ENCODE data around the gene MSLN.

MSLN gene

DNA sequence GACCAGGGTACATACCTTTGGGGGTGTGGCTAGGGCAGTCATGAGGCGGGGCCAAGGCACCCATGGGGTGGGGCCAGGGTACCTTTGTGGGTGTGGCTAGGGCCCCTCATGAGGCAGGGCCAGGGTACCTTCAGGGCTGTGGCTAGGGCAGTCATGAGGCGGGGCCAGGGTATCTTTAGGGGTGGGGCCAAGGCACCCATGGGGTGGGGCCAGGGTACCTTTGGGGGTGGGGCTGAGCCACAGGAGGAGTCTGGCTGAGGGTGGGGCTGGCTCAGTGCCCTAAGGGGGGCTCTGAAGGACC, 36.5 kb downstream of the MSLN start:
- Histone ChIP-seq H4K20me1 (ENCODE audit: low read depth, low read length) (no peaks in the 10 kb centered on the region), H3K9me2 (replicated peaks; ENCODE audit: insufficient read depth, low read length) (no peaks in the 10 kb centered on the region), H3K4me3 (ENCODE audit: insufficient read depth, low read length, poor library complexity, severe bottlenecking) (no peak overlapping the region), H3F3A (ENCODE audit: insufficient read depth) (no peaks in the 10 kb centered on the region), H3K9me3 (ENCODE audit: insufficient read depth, low read length) (no peaks in the 10 kb centered on the region), H3K79me2 (ENCODE audit: insufficient read depth, low read length) (no peaks in the 10 kb centered on the region), H3K36me3 (ENCODE audit: low read length) (no peaks in the 10 kb centered on the region), H3K4me2 (ENCODE audit: low read depth, low read length, poor library complexity, severe bottlenecking) (no peak overlapping the region), H3K27me3 (ENCODE audit: low read length) (no peaks in the 10 kb centered on the region), H2AFZ (ENCODE audit: low read depth, low read length, severe bottlenecking) (no peak overlapping the region), H3K27ac (ENCODE audit: low read depth, low read length) (no peak overlapping the region), H3K9ac (ENCODE audit: low read length) (no peak overlapping the region)
- no peak for TF ChIP-seq EZH2phosphoT487 (conservative IDR thresholded peaks at IDR 0.05; ENCODE audit: low read length)
- TF ChIP-seq, protein P1, sequence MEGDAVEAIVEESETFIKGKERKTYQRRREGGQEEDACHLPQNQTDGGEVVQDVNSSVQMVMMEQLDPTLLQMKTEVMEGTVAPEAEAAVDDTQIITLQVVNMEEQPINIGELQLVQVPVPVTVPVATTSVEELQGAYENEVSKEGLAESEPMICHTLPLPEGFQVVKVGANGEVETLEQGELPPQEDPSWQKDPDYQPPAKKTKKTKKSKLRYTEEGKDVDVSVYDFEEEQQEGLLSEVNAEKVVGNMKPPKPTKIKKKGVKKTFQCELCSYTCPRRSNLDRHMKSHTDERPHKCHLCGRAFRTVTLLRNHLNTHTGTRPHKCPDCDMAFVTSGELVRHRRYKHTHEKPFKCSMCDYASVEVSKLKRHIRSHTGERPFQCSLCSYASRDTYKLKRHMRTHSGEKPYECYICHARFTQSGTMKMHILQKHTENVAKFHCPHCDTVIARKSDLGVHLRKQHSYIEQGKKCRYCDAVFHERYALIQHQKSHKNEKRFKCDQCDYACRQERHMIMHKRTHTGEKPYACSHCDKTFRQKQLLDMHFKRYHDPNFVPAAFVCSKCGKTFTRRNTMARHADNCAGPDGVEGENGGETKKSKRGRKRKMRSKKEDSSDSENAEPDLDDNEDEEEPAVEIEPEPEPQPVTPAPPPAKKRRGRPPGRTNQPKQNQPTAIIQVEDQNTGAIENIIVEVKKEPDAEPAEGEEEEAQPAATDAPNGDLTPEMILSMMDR (IDR thresholded peaks at IDR 0.05; ENCODE audit: insufficient read depth, low read length, poor library complexity, severe bottlenecking): no peak

DNA sequence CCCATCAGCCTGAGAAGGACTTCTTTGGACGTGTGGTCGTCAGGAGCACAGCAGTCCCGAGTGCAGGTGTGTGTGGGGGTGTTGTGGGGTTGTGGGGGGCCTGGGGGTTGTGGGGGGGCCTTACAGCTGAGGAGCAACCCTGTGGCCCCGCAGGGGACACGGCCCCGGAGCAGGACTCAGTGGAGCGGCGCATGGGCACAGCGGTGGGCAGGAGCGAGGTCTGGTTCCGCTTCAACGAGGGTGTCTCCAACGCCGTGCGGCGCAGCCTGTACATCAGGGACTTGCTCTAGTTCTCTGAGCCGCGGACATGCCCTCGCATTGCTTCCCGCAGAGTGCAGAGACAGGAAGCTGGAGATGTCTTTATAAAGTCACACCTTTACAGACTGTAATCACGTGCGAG, 37.2 kb downstream of the MSLN start:
- Histone ChIP-seq H4K20me1 (ENCODE audit: low read depth, low read length) (no peaks in the 10 kb centered on the region), H3K27me3 (ENCODE audit: low read length) (no peaks in the 10 kb centered on the region), H3K9me3 (ENCODE audit: insufficient read depth, low read length) (no peaks in the 10 kb centered on the region), H3K4me2 (ENCODE audit: low read depth, low read length, poor library complexity, severe bottlenecking) (no peak overlapping the region), H3K36me3 (ENCODE audit: low read length) (no peaks in the 10 kb centered on the region), H3K9ac (ENCODE audit: low read length) (no peak overlapping the region), H3F3A (ENCODE audit: insufficient read depth) (no peaks in the 10 kb centered on the region), H3K9me2 (replicated peaks; ENCODE audit: insufficient read depth, low read length) (no peaks in the 10 kb centered on the region), H2AFZ (ENCODE audit: low read depth, low read length, severe bottlenecking) (no peak overlapping the region), H3K27ac (ENCODE audit: low read depth, low read length) (no peak overlapping the region), H3K4me3 (ENCODE audit: insufficient read depth, low read length, poor library complexity, severe bottlenecking) (no peak overlapping the region), H3K79me2 (ENCODE audit: insufficient read depth, low read length) (no peaks in the 10 kb centered on the region)
- TF ChIP-seq EZH2phosphoT487 (conservative IDR thresholded peaks at IDR 0.05; ENCODE audit: low read length): no peak
- TF ChIP-seq, protein P1 (IDR thresholded peaks at IDR 0.05; ENCODE audit: insufficient read depth, low read length, poor library complexity, severe bottlenecking): no peak

DNA sequence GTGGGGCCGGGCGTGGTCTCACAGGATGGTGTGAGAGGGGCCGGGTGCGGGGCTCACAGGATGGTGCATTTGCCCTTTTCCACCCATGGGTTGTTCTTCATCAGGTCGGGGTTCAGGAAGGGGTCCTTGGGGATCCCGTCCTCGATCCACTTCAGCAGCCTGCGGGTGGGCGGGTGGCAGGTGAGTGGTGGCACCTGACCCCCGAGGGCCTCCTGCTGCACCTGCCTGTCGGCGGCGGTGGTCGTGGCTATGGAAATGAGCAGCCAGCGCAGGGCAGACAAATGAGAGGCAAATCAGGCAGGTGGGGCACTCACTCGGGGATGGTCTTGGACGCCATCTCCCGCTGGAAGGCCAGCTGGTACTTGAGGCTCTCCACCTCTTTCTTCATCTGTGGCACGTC, 38.1 kb downstream of the MSLN start:
- Histone ChIP-seq H3K4me2 (ENCODE audit: low read depth, low read length, poor library complexity, severe bottlenecking) (no peak overlapping the region), H3K9me3 (ENCODE audit: insufficient read depth, low read length) (no peaks in the 10 kb centered on the region), H3K4me3 (ENCODE audit: insufficient read depth, low read length, poor library complexity, severe bottlenecking) (no peak overlapping the region), H2AFZ (ENCODE audit: low read depth, low read length, severe bottlenecking) (no peak overlapping the region), H3K79me2 (ENCODE audit: insufficient read depth, low read length) (no peaks in the 10 kb centered on the region), H3K27me3 (ENCODE audit: low read length) (no peaks in the 10 kb centered on the region), H3K9ac (ENCODE audit: low read length) (no peak overlapping the region), H3F3A (ENCODE audit: insufficient read depth) (no peaks in the 10 kb centered on the region), H3K27ac (ENCODE audit: low read depth, low read length) (no peak overlapping the region), H4K20me1 (ENCODE audit: low read depth, low read length) (no peaks in the 10 kb centered on the region), H3K9me2 (replicated peaks; ENCODE audit: insufficient read depth, low read length) (no peaks in the 10 kb centered on the region), H3K36me3 (ENCODE audit: low read length) (no peaks in the 10 kb centered on the region)
- no peak for TF ChIP-seq EZH2phosphoT487 (conservative IDR thresholded peaks at IDR 0.05; ENCODE audit: low read length)
- TF ChIP-seq, protein P1 (IDR thresholded peaks at IDR 0.05; ENCODE audit: insufficient read depth, low read length, poor library complexity, severe bottlenecking): no peak

Measured in SU-DHL-6 (cell line).